Effector memory CD8-positive, alpha-beta T cell (primary cell): ENCODE results near the gene SERTAD4.
"Not testable (repeated sequence)": the region's sequence is repeated elsewhere in the genome, so short reads cannot be mapped to it uniquely, and the experiment has no call there.

Source experiments
- ATAC-seq: fragments of 150-1000 bp; cut with Tn5 transposase; replicated peaks from 2 replicates; pipeline ENCODE4 v1.10.0; 2021; ENCODE audit warnings: mild to moderate bottlenecking, moderate library complexity
- DNase-seq, 3 experiments: peaks; one replicate each; pipeline ENCODE4 v3.0.0; 2021
- H3K27ac Mint-ChIP-seq, 2 donors: one replicate each; pipeline ENCODE4 v1.8.0; 2022; ENCODE audit warnings: mild to moderate bottlenecking in 2 of 2, mixed read lengths in 2 of 2, moderate library complexity in 2 of 2
- H3K27me3 Mint-ChIP-seq, 2 donors: one replicate each; pipeline ENCODE4 v1.8.0; 2022; ENCODE audit warnings: mixed read lengths in 2 of 2
- H3K36me3 Mint-ChIP-seq: one replicate; pipeline ENCODE4 v1.8.0; 2022; ENCODE audit warnings: mild to moderate bottlenecking, moderate library complexity, mixed read lengths; ENCODE audit not compliant: insufficient read depth
- H3K4me1 Mint-ChIP-seq, 2 donors: one replicate each; pipeline ENCODE4 v1.8.0; 2022; ENCODE audit warnings: low read depth in 2 of 2, mixed read lengths in 2 of 2
- H3K4me3 Mint-ChIP-seq, 2 donors: one replicate each; pipeline ENCODE4 v1.8.0; 2022; ENCODE audit warnings: mild to moderate bottlenecking in 2 of 2, mixed read lengths in 2 of 2, moderate library complexity in 2 of 2
- H3K9me3 Mint-ChIP-seq, 2 donors: one replicate each; pipeline ENCODE4 v1.8.0; 2022; ENCODE audit warnings: mixed read lengths in 2 of 2

Gene SERTAD4

GRCh38 chr1:210254298-210254697 is 21.7 kb downstream of the SERTAD4 start:
- peaks cover 54 to 79% of the 10 kb centered on the region in 2 donors for H3K27me3 Mint-ChIP-seq
- no peaks in the 10 kb centered on the region for H3K9me3 Mint-ChIP-seq
- peaks cover 8 to 12% of the 10 kb centered on the region in 2 donors for H3K4me1 Mint-ChIP-seq
- no peak overlapping the region for H3K4me3 Mint-ChIP-seq
- no peaks in the 10 kb centered on the region for H3K36me3 Mint-ChIP-seq
- DNase-seq (no peak), ATAC-seq (no peak)
- H3K27ac Mint-ChIP-seq: no peak overlapping the region

GRCh38 chr1:210257698-210258529 is 25.3 kb downstream of the SERTAD4 start:
- no peak for DNase-seq
- Mint-ChIP-seq H3K4me1 (no peaks in the 10 kb centered on the region), H3K27me3 (peaks cover 33 to 55% of the 10 kb centered on the region in 2 donors), H3K27ac (no peak overlapping the region), H3K4me3 (no peak overlapping the region), H3K9me3 (no peaks in the 10 kb centered on the region), H3K36me3 (no peaks in the 10 kb centered on the region)
- ATAC-seq: no peak

GRCh38 chr1:210259561-210259960 is 27.0 kb downstream of the SERTAD4 start:
- Mint-ChIP-seq H3K4me1 (no peaks in the 10 kb centered on the region), H3K27me3 (peaks cover 20 to 40% of the 10 kb centered on the region in 2 donors), H3K27ac (no peak overlapping the region), H3K36me3 (no peaks in the 10 kb centered on the region), H3K4me3 (no peak overlapping the region), H3K9me3 (no peaks in the 10 kb centered on the region)
- DNase-seq (no peak), ATAC-seq (no peak)

DNA sequence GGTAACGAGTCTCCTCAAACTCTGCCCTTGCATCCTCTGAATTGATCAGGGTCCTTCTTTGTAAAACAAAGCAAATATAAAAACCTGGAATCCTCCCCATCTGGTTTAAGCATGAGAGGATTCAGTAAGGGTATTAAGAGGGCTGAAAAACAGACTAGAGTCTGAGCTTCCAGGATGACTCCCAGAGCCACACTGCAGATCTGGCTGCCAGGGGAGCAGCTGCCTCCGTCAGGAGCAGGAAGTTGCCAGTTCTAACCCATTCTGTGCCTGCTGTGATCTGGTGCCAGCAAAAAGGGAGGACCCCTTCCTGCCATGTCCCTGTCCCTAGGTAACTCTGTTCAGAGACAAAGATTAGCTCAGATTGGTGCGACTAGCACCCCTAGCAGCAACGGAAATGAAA is 27.5 kb downstream of the SERTAD4 start:
- Mint-ChIP-seq H3K9me3 (no peaks in the 10 kb centered on the region), H3K36me3 (no peaks in the 10 kb centered on the region), H3K4me3 (no peak overlapping the region), H3K4me1 (no peaks in the 10 kb centered on the region), H3K27ac (no peak overlapping the region), H3K27me3 (peaks cover 15 to 34% of the 10 kb centered on the region in 2 donors)
- no peak for ATAC-seq
- no peak for DNase-seq

DNA sequence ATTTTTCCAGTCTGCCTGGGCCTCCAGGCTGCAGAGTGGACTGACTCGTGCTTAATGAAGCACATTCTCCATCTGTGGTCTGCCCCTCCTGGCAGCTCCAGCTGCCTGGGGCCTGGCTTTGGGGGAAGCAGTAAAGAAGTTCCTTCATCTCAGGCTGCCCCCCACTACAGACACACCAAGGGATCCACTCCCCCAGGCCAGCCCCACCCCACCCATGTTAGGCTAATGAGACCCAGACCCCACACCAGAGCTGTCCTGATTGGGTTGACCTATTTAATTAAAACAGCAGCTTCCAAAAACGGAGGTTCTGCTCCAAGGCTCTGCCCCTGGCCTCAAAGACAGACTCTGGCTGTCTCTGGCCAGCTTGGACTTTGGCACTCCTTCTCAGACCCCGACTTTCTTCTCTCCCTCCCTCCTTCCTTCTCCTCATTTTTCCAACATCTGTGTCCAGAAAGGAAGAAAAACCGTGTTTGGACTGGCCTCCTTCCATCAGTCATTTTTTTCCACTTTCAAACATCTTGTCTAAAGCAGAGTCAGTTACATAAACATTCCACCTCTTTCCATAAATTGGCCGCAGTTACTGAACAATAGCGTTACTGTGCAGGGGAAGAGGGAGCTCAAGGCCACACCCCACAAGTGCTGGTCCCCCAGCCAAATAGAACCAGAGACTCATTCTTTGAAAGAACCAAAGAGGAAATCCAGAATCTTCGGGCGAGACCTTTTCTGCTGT is 29.7 kb downstream of the SERTAD4 start:
- Mint-ChIP-seq H3K36me3 (no peaks in the 10 kb centered on the region), H3K4me3 (no peak overlapping the region), H3K9me3 (no peaks in the 10 kb centered on the region), H3K4me1 (no peaks in the 10 kb centered on the region), H3K27ac (no peak overlapping the region), H3K27me3 (peaks cover 19 to 36% of the 10 kb centered on the region in 2 donors)
- ATAC-seq: no peak
- no peak for DNase-seq

GRCh38 chr1:210262897-210263272 is 30.3 kb downstream of the SERTAD4 start:
- H3K9me3 Mint-ChIP-seq: no peaks in the 10 kb centered on the region
- H3K27me3 Mint-ChIP-seq: peaks cover 19 to 31% of the 10 kb centered on the region in 2 donors
- no peak overlapping the region for H3K27ac Mint-ChIP-seq
- H3K36me3 Mint-ChIP-seq: no peaks in the 10 kb centered on the region
- DNase-seq: no peak
- ATAC-seq: no peak
- no peak overlapping the region for H3K4me3 Mint-ChIP-seq
- no peaks in the 10 kb centered on the region for H3K4me1 Mint-ChIP-seq

- no peaks in the 10 kb centered on the region for H3K9me3 Mint-ChIP-seq
- H3K4me1 Mint-ChIP-seq: no peaks in the 10 kb centered on the region
- no peaks in the 10 kb centered on the region for H3K36me3 Mint-ChIP-seq
- H3K27me3 Mint-ChIP-seq: peaks cover 24 to 27% of the 10 kb centered on the region in 2 donors
- DNase-seq: no peak
- H3K4me3 Mint-ChIP-seq: no peak overlapping the region
- no peak overlapping the region for H3K27ac Mint-ChIP-seq
- ATAC-seq: no peak
Measured at GRCh38 chr1:210263963-210264362, 31.4 kb downstream of the SERTAD4 start.

DNA sequence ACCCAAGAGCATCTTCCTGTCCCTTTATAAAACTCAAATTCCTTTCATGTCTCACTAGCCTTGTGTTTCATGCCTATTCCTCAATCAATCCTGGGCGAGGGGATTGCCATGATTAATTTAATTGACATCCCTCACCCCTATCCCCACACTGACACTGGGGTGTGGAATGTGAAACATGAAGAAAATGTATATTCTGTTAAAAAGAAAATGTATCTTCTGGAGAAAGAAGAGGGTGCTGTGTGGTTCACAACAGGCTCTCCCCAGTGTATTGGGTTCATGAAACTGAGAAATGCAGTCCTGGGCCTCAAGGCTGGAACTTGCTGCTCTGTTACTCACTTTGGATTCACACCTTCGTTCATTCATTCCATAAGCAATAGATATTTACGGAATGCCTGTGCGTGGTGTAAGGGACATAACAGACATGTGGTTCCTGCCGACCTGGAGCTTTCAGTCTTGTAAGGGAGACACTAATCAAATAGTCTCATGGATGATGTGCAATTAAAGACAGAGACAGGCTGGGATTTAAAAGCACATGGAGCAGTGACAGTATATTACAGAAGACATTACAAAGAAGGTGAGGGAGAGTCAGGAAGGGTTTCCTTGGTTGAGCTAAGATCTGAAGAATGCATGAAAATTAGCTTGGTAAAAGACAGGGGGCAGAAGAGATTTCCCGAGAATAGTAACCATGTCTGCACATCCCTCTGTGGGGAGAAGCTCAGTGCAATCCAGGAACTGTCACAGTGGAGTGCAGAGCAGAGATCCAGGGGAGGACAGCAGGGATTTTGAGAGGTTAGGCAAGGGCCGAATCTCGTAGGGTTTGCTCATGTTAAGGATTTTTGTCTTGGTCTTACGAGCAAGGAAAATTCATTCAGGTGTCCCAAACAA is 32.1 kb downstream of the SERTAD4 start:
- H3K4me1 Mint-ChIP-seq: no peaks in the 10 kb centered on the region
- no peaks in the 10 kb centered on the region for H3K36me3 Mint-ChIP-seq
- DNase-seq (no peak), ATAC-seq (no peak)
- H3K4me3 Mint-ChIP-seq: no peak overlapping the region
- H3K9me3 Mint-ChIP-seq: no peaks in the 10 kb centered on the region
- H3K27me3 Mint-ChIP-seq: peaks cover 24 to 31% of the 10 kb centered on the region in 2 donors
- H3K27ac Mint-ChIP-seq: no peak overlapping the region

DNA sequence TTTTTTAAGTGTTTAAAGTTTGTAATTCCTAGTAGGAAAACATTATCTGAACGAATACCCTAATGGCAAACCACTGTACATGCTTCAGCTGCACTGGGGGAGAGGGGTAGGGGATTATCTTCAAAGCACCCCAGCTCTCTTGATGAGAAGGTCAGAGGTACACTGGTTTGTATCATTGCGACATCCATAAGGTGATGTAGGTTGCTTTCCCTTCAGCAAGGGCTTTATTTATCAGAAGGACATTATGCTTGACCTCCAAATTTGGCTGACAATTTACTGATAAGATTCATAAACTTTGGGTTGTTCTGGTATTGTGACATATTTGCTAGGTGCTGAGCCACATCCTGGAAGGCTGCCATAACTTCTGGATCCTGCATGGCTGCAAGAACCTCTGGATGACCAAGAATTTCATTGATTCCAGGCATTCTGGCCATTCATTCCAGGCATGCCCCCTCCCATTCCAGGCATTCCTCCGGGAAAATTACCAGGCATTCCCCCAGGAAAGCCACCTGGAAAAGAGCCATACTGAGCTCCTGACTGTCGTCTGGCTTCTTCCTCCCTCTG is 32.9 kb downstream of the SERTAD4 start:
- DNase-seq, H3K4me3 Mint-ChIP-seq, ATAC-seq, H3K27ac Mint-ChIP-seq, H3K4me1 Mint-ChIP-seq, H3K9me3 Mint-ChIP-seq, H3K36me3 Mint-ChIP-seq: not testable (repeated sequence)
- peaks cover 26 to 39% of the 10 kb centered on the region in 2 donors for H3K27me3 Mint-ChIP-seq

DNA sequence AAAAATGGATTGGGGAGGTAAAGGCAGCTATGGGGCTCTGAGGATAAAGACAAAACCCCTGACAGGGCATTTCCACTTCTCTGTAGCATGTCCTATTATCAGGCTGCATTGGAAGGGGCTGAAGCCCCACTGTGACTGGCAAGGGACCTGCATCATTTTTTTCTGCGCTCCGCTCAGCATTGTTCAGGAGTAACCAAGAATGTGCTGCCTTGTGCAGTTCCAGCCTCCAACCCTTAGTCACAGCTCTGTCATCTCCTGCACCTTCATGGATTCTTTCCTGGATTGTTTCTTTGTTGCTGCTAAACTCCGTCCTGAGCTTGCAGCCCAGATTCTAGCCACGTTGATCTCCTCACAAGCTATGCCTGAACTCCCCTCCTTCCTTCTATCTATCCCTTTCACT is 37.4 kb downstream of the SERTAD4 start:
- no peaks in the 10 kb centered on the region for H3K36me3 Mint-ChIP-seq
- DNase-seq: no peak
- H3K27ac Mint-ChIP-seq: no peak overlapping the region
- H3K27me3 Mint-ChIP-seq: peaks cover 46 to 53% of the 10 kb centered on the region in 2 donors
- H3K9me3 Mint-ChIP-seq: no peaks in the 10 kb centered on the region
- no peak for ATAC-seq
- H3K4me1 Mint-ChIP-seq: no peaks in the 10 kb centered on the region
- no peak overlapping the region for H3K4me3 Mint-ChIP-seq

DNA sequence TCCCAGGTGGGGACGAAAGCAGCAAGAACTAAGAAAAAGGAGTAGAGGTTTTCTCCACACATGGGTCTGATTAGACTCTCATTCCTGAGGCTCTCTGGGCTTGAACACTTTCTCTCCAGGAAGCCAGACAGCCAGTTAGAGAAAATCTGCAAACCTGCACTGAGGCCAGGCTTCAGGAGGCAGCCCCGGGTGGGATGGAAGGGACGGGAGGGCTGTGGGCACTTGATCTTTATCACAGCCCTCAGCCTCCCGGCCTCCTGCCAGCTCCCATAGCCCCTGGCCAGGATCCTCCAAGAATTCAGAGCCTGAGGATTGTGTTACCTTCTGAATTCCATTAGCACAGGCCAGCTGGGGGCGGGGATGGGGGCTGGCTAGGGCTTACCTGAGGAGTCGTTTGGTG is 40.1 kb downstream of the SERTAD4 start:
- no peak overlapping the region for H3K4me3 Mint-ChIP-seq
- ATAC-seq (no peak), DNase-seq (no peak)
- H3K9me3 Mint-ChIP-seq: no peaks in the 10 kb centered on the region
- H3K27ac Mint-ChIP-seq: no peak overlapping the region
- H3K4me1 Mint-ChIP-seq: no peaks in the 10 kb centered on the region
- H3K27me3 Mint-ChIP-seq: peaks cover 32 to 37% of the 10 kb centered on the region in 2 donors
- H3K36me3 Mint-ChIP-seq: no peaks in the 10 kb centered on the region

DNA sequence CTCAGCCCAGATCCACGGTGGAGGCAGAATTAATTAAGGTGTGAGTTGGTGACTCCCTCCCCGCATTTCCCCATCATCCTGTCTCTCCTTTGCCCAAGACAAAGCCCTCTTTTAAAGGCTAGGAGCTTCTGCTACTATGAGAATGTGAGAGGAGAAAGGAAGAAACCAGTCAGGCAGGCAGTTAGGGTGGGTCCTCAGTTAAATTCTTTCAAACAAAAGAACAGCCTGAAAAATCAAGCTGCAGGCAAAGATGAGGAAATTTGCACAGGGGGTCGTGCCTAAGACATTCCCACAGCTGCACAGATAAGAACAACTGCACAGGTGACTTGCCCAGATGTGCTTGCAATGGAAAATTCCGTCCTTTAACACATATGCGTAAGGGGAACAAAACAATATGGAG is 47.6 kb downstream of the SERTAD4 start:
- Mint-ChIP-seq H3K27ac (no peak overlapping the region), H3K36me3 (no peaks in the 10 kb centered on the region), H3K4me3 (no peak overlapping the region), H3K27me3 (peaks cover 42 to 46% of the 10 kb centered on the region in 2 donors), H3K9me3 (peaks cover 0 to 7% of the 10 kb centered on the region in 2 donors), H3K4me1 (no peaks in the 10 kb centered on the region)
- DNase-seq: no peak
- no peak for ATAC-seq

DNA sequence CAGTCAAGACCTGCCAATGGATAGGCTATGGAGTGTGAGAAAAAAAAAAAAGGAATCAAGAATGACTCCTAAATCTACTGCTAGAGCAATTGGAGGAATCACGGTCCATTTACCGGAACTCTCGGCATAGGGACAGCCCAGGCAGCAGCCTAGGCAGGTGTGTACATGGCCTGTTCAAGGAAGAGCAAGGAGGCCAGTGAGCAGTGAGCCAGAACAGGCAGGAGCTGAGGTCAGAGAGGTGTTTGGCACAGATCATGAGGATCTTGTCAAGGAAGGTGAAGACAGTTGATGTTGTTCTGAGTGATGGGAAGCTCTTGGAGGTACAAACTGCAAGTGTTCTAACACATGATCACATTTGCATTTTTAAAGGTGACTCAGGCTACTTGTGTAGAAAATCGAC is 55.5 kb downstream of the SERTAD4 start:
- H3K27ac Mint-ChIP-seq: no peak overlapping the region
- DNase-seq (no peak), ATAC-seq (no peak)
- peaks cover 0 to 4% of the 10 kb centered on the region in 2 donors for H3K4me1 Mint-ChIP-seq
- H3K27me3 Mint-ChIP-seq: peaks cover 67 to 77% of the 10 kb centered on the region in 2 donors
- no peaks in the 10 kb centered on the region for H3K9me3 Mint-ChIP-seq
- no peak overlapping the region for H3K4me3 Mint-ChIP-seq
- H3K36me3 Mint-ChIP-seq: peaks cover 2% of the 10 kb centered on the region
